ENCODE data around the gene ATP5F1D.

ATP5F1D gene

DNA sequence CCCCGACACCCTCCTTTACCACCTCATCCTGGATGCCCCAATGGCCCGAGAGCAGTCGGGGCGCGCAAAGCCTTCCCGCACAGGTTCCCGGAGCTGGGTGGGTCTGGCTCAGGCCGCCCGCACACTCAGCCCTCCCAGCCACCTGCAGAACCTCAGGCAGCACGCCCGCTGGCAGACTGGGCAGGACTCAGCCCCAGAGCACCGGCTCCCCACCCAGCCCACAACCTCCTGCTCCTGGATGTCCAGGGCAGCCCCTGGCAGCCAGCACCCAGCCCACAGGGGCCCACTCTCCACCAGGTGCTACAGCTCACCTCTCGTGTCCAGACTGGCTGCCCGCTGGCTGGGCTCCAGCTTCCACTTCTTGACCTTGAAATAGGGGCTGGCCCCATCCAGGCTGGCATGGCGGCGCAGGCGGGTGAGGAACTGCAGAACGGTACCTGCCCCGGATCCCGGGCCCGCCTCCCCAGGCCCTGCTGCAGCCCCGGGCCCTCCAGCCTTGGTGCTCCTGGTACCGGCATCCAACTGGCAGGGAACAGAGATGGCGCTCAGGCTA is 8.4 kb upstream of the ATP5F1D start:
- no peak for DNase-seq

DNA sequence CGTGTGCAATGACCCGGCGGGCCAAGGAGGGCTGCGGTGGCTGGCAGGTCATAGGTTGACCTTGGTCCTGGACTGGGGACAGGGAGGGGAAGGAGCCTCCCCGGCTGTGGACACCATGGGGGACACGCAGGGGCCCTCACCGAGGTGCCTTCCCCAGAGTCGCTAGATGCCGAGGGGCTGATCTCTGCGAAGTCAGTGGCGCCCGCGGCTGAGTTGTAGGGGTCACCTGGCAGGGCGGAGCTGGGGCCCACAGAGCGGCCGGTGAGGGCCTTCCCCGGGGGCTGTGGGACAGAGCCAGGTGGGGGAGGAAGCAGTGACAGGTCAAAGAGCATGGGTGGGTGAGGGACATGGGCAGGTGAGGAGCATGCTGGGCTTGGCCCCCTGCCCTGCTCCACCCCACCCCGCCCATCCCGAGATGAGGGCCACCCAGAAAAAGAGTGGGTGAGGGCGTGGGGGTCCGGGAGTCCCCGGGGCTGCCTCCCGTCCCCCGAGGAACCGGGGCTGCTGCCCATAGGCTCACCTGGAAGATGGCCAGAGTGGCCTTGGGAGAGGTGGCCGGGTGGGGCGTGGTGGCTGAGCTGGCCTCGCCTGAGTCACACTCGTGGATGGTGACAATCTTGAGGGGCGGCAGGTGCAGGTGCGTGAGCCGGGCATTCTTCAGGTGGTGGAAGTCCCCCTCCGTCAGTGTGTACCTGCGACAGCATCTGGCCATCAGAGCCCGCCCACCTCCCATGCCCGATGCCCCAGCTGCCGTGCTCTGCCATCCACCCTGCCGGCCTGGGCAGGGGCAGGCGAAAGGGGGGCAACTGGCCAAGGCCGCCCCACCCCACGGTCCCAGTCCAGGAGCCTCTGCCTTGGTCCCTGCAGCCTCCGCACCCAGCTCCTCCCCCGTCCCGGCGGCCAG is 7.2 kb upstream of the ATP5F1D start:
- DNase-seq, result no peak

DNA sequence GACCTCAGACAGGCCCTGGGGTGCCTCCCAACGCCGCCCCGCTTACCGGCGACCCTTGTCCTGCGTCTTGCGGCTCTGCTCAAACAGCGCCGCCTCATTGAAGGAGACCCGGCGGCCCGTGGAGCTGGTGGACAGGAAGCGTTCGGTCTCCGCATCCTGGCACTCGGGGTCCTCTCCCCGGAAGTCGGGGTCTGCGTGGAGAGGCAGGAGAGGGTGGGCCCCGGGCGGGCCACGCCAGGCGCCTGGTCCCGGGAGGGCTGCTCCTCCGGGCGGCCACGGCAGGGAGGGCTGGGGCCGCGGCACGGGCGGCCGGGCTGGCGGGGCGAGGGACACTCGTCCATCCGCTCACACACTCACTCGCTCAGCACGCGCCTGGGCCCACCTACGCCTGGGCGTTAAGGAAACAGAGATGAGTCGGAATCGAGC is 6.6 kb upstream of the ATP5F1D start:
- no peak for DNase-seq

DNA sequence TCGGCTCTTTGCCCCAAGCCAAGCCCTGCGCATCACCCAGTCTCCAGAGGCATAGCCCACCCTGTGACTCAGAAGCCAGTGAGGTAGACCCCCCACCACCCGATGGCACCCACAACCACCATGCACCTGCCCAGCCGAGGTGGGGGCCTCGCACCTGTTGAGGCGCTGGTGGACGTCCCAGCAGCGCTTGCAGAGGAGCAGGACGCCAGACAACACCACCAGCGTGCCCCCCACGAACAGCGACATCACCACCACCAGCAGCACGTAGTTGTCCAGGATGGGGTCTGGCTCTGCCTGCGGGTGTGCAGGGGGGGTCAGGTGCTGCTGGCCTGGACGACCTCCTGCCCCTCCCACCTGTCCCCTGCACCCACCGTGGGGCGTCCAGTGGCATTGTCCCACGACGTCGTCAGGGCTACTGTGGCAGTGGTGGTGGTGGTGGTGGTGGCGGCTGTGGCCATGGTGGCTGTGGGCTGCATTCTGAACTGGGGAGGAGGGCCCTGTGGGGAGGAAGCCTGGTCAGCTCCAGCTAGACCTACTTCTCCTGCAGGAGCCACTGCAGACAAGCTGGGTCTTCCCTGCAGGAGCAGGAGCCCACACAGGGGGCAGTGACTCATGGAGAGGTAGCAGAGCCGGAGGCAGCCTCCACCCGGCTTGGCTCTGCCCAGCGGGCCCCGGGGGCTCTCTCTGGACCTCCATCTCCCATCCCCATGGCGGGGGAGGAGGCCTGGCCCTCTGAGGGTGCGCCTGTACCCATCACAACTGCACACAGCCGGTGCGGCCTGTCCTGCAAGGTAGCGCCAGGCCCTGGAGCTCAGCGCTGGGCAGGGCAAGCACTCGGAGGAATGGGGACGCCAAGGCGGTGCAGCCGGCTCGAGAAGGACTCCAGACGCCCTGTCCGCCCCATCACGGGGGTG is 5.7 kb upstream of the ATP5F1D start:
- peak; percentile 34 for DNase-seq

DNA sequence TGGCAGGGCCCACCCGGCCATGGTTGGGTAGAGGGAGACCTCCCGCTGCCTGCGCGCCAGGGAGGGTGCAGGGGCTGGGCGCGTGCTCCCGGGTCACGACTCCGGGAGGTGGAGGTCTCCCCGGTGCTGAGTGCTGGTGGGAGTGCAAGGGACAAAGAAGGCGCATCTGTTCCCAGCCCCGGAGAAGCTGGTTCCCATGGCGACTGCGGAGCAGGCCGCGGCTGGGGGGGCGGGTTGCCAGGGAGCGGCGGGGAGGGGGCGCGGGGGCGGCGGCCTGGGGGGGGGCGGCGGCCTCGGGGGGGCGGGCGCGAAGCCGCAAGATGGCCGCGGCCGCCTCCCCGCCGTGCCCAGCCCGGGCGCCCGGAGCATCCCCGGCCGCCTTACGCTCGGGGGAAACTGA is 5.0 kb upstream of the ATP5F1D start:
- DNase-seq, result peak; percentile 79

DNA sequence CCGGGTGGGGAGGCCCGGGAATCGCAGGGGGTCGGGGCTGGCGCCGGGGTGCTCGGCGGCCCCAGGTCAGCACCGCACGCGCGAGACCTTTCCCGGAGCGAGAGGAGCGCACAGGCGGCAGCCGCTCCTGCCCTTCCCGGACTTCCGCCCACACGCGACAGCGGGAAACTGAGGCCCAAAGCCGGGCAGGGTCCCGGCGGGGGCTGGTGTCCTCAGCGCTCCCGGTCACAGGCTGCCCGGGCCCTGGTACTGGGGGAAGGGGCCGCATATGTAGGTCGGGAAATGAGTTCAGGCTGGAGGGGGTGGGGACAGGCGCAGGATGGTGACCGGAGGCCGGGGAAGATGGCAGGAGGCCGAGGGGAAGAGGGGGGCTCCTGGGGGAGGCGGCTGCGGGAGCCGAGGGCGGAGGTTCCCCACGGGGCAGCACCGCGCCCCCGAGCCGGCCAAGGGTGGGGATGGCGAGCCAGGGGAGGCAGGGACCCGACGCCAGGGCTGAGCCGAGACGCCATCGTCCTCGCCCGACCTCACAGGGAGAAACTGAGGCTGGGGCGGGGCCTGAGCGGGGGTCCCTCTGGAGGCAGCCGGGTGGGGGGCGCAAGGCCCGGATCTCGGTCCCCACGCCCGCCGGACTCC is 4.4 kb upstream of the ATP5F1D start:
- peak; percentile 51 for DNase-seq

DNA sequence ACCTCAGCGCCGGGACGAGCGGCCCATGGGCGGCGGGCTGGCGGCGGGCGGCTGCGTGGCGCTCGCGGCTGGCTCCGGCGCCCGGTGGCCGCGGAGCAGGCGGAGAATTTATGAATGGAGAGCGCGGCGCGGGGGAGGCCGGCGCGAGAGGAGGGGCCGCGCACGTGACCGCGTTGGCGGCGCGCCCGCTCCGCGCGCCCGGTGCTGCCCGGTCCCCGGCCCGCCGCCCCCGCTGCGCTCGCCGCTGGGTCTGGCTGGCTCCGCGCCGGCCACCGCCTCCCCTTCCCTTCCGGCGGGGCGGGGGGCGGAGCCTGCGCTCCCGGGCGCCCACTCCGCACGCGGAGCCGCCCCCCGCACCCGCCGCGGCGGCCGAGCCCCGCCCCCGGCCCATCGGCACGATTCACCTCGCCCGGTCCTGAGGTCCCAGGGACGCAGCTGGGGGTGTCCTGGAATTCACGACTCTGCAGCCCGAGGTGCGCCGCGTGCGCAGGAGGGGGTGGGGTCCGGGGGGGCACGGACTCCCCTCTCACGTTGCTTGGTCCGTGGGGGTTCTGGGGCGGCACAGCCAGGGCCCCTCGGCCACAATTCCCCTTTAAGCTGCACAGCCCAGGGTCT is 3.7 kb upstream of the ATP5F1D start, which contains the start of gene CBARP:
Gene CBARP (minus strand): TSS at position 252 of the 615 bp plus-strand sequence. CDS start 1,905 bp downstream, outside the sequence.
- DNase-seq, result peak; percentile 77

DNA sequence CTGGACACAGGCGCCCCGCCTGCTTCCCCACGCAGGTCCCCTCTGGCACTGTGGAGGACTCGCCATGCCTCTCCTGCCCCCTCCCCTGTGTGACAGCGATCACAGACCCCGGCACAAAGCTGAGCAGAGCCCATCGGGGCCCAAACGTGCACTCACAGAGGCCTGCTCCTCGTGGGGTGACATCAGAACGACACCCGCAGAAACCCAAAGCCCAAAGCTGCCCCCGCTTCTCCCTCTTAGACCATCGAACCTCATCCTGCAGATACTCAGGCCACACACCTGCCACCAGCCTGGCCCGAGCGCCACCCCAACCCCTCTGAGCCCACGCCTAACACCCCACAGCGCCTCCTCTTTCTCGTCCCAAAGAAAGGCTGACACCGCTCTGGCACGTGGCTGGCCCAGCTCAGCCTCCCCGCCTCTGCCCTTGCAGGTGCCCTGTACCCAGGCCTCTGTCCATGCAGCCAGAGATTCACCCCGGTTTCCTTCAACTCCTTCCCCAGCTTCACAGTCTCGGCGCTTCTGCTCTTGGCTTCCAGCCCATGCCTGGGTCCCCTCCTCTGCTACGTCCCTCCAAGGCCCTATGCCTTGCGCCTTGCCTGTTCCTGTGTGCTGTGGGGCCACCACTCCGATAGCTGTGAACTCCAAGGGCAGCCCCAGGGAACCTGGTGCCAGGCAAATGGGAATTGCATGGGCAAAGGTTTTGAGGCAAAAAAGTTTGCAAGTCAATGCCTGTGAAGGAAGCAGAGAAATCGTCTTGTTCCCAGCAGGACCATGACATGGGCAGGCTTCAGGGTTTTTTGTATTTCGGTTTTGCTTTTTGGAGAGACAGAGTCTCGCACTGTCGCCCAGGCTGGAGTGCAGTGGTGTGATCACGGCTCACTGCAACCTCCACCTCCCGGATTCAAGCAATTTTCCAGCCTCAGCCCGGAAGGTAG is 2.9 kb upstream of the ATP5F1D start:
- DNase-seq, result no peak

DNA sequence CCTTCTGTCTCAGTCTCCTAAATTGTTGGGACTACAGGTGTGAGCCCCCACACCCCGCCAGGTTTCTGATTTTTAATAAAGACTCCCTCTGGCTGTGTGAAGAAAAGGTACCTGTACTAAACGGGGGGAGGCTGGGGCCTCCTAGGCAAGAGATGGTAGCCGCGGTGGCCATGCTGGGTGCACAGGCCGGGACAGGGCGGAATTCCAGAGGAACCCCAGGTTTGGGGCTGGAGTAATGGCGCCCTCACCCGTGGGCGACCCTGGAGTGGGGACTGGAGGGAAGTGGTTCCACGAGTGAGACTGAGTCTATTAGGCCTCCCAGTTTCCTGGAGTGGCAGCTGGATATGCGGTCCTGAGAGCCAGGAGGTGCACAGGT is 2.1 kb upstream of the ATP5F1D start:
- no peak for DNase-seq

DNA sequence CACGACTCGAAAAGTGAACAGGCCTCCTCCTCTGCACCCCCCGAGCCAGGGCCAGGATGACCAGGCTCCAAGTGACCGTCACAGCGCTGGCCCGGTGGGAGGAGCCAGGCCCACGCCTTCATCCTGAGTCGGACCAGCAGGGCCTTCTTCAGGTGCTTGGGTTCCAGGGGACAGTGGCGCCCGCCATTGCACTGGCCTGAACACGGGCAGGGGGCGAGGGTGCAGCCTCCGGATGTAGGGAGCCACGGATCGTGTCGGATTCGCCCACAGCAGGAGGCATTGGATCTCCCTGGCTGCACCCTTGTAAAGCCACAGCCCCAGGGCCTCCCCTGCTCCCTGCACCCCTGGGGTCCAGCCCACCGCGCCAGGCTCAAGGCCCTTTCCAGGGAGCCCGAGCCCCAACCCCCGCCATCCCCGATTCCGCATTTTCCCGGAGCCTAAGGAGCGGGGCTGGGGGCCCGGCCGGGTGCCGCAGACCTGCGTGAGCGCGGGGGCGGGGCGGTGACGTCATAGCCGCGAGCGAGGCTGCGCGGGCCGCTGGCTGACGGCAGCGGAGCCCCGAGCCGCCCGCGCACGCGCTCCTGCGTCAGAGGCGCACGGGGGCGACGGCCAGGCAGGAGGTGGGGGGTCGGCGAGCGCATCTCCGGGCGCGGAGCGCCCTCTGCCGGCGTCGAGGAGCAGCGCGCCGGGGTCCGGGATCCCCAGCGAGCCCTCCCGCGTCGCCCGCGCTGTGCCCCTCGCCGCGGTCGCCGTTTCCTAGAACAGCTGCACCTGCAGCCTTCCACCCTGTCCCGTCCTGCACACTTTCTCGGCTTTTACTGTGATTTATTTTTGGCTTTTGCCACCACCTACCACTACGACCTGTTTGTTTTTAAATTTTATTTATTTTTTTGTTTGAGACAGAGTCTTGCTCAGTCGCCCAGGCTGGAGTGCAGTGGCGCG is 1.5 kb upstream of the ATP5F1D start:
- DNase-seq, result peak; percentile 96

DNA sequence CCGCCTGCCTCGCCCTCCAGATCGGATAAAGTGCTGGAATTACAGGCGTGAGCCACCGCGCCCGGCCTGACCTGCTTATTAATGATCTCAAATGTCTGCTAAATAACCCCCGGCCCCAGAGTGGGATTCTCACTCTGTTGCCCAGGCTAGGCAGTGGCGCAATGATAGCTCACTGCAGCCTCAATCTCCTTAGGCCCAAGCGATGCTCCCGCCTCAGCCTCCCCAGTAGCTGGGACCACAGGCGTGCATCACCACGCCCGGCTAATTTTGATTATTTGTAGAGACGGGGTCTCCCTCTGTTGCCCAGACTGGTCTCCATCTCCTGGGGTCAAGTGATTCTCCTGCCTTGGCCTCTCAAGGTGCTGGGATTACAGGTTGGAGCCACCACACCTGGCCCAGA is 626 bp upstream of the ATP5F1D start:
- no peak for DNase-seq

DNA sequence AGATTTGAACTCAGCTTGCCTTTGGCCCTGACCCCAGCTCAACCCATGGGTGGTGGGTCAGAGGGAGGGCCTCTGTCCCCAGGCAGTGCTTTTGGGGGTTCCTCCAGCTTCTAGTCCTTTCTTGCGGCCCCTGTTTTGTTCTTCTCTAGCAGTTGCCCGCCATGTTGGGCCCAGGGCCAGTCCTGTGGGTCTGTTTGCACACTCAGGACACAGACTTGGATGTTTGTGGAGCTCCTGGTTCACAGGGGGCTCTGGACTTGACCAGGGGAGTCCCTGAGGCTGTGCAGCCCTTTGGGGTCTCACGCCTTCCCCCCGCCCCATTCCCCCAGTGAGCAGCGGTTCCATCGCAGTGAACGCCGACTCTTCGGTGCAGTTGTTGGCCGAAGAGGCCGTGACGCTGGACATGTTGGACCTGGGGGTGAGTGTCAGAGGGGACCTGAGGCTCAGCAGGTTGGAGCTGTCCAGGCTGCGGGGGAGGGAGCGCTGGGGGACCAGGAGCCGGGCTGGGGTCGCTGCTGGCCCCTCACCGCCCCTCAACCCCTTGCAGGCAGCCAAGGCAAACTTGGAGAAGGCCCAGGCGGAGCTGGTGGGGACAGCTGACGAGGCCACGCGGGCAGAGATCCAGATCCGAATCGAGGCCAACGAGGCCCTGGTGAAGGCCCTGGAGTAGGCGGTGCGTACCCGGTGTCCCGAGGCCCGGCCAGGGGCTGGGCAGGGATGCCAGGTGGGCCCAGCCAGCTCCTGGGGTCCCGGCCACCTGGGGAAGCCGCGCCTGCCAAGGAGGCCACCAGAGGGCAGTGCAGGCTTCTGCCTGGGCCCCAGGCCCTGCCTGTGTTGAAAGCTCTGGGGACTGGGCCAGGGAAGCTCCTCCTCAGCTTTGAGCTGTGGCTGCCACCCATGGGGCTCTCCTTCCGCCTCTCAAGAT is 2.5 kb downstream of the ATP5F1D start:
- peak; percentile 81 for DNase-seq

DNA sequence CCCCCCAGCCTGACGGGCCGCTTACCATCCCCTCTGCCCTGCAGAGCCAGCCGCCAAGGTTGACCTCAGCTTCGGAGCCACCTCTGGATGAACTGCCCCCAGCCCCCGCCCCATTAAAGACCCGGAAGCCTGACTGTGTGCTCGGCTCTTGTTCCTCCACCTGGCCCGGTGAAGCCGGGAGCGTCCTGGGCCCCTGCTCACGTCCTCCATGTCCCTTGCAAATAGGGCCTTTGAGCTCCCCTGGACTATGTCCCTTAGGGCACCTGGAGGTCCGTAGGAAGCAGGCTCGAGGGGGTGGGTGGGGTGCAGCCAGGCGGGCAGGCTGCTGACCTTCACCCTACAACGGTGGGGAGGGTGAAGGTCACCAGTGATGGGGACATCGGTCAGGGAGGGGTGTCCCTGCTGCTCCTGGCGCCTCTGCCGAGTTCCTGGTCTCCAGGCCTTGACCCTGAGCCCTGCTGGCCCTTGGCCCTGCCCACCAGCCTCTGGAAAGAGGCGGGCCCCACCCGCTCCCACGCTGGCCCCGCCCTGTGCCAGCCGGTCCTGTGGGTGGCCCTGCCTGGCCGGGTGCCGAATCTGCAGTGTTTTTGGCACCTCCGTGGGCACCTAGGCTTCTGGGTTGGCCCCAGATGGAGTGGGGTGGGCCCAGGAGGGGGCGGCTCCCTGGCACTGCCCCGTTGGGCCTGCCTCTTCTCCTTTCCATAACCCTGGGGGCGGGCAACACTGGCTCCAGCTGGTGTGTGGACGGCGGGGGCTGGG is 3.3 kb downstream of the ATP5F1D start:
- DNase-seq, result no peak

DNA sequence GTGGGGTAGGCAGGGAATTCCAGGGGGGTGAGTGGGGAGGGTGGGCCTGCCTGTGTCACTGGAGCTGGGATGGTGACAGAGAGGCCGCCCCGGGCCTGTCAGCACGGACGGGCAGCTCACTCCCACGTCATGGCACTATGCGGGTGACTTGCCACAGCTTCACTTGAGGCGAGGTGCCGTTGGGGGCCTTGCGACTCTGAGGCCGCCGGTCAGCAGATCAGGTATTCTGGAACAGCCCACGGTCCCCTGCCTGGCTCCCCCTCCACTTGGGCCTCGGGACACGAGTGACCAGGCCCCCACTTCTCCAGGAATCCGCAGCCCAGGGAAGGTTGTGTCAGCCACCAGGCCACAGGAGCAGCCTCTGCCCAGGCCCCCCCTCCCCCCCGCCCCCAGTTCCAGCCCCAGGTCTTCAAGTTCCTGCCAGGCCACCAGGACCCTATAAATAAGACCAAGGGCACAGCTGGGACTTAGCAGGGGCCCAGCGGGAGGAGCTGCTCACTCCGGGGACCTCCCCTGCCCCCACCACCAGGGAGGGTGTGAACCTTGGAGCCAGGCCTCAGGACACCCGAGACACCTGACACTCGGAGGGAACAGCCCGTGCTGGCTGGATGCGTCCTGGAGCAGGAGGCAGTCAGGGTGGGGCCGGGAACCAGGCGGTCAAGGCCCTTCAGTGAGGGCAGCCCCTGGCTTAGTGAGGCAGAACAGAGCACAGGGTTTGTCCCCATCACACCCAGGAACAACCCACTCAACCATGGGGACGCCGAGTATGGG is 4.1 kb downstream of the ATP5F1D start:
- peak; percentile 24 for DNase-seq

DNA sequence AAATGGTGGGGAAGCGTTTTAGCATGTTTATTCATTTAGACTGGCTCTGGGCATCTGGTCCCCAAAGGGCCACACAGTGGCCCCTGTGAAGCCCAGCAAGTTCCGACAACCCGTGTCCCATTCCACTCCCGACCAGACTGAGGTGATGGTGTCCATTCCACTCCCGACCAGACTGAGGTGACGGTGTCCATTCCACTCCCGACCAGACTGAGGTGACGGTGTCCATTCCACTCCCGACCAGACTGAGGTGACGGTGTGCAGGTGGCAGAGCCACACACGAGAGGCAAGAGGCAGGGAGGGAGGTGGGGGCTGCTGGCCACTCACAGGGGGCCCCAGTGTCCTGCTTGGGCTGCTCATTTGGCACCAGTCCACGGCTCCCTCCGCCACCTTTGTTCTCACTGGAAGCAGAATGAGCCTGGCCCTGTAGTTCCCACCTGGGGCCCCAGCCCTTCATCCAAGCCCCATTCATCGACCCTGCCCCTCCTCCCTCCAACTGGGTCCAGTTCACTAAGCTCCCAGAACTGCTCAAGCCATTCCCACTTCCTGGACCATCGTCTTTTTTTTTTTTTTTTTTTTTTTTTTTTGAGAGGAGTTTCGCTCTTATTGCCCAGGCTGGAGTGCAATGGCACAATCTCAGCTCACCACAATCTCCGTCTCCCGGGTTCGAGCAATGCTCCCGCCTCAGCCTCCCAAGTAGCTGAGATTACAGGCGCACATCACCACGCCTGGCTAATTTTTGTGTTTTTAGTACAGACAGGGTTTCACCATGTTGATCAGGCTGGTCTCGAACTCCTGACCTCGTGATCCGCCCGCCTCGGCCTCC is 4.9 kb downstream of the ATP5F1D start:
- DNase-seq, result peak; percentile 57

DNA sequence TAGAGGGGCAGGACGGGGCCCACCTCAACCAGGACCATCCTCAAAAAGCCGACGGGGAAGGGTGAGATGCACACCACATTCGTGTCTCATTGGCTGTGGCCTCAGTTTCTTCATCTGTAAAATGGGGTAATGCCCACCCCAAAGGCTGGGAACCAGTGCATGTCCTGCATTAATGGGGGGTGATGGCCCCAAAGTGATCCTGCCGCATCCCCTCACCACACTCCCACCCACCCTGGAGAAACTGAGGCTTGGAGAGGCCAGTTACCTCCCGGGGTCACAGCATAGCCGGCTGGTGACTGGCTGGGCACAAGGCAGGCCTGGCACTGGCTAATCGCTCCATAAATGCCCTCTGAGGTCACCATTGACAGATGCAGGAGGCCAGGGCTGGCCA is 6.2 kb downstream of the ATP5F1D start:
- DNase-seq, result no peak
